PC-3 (cell line): ENCODE results near the gene P3H2. TPM values are rescaled to one million over a fixed set of nuclear protein-coding genes. Genes with fewer than 3 reads are reported as not detected.

ENCODE experiments used
- ATAC-seq: fragments of 200-7000 bp; cut with Tn5 transposase; 2 replicates; pipeline ENCODE4 v1.9.1; 2020; ENCODE audit warnings: mild to moderate bottlenecking, moderate library complexity
- BruUV-seq: library from RNA; stranded (reverse); fragments of 400-500 nt; replicated peaks from 2 replicates; lab custom pipeline; 2021; lab: Mats Ljungman, UMichigan
- CTCF ChIA-PET: fragments of 300-600 bp; sonication (Branson Sonifier 250); formaldehyde crosslinking; loops from one replicate; lab custom pipeline; 2022; ENCODE audit warnings: antibody characterized with exemption; lab: Charles Lee
- POLR2A ChIA-PET: fragments of 300-600 bp; sonication (Branson Sonifier 250); formaldehyde crosslinking; loops from one replicate; lab custom pipeline; 2022; ENCODE audit warnings: antibody characterized with exemption; ENCODE audit not compliant: unreplicated experiment; lab: Charles Lee
- DNase-seq: peaks from one replicate; pipeline ENCODE4 v3.0.0-alpha.2; 2015
- H2AFZ ChIP-seq: fragments of 300-600 bp; sonication (generic); 2 replicates; pipeline ENCODE4 v1.6.0; 2016; ENCODE audit warnings: antibody characterized with exemption, low read length
- H3F3A ChIP-seq: fragments of 300-600 bp; sonication (generic); one replicate; pipeline ENCODE4 v1.6.0; 2017; ENCODE audit warnings: antibody characterized with exemption, low read length, control low read depth, mild to moderate bottlenecking; ENCODE audit not compliant: unreplicated experiment
- H3K27ac ChIP-seq: fragments of 300-600 bp; sonication (generic); 2 replicates; pipeline ENCODE4 v1.5.1; 2016; ENCODE audit warnings: mild to moderate bottlenecking, low read length
- H3K27me3 ChIP-seq: fragments of 300-600 bp; sonication (generic); 2 replicates; pipeline ENCODE4 v1.6.1; 2016; ENCODE audit warnings: low read length, mixed read lengths
- H3K36me3 ChIP-seq: fragments of 300-600 bp; sonication (generic); 2 replicates; pipeline ENCODE4 v1.6.1; 2016; ENCODE audit warnings: low read depth, mixed run types, low read length, mixed read lengths
- H3K4me1 ChIP-seq: fragments of 300-600 bp; sonication (generic); 2 replicates; pipeline ENCODE4 v1.5.1; 2016; ENCODE audit warnings: low read length; ENCODE audit not compliant: insufficient read depth
- H3K4me2 ChIP-seq: fragments of 300-600 bp; sonication (generic); 2 replicates; pipeline ENCODE4 v1.6.0; 2016; ENCODE audit warnings: low read length
- H3K4me3 ChIP-seq: fragments of 300-600 bp; sonication (generic); 2 replicates; pipeline ENCODE4 v1.5.1; 2016; ENCODE audit warnings: mild to moderate bottlenecking, low read length, mixed read lengths
- H3K79me2 ChIP-seq: fragments of 300-600 bp; sonication (generic); 2 replicates; pipeline ENCODE4 v1.6.1; 2017; ENCODE audit warnings: low read length, mixed read lengths
- H3K9ac ChIP-seq: fragments of 300-600 bp; sonication (generic); 2 replicates; pipeline ENCODE4 v1.6.0; 2016; ENCODE audit warnings: mild to moderate bottlenecking, low read length
- H3K9me2 ChIP-seq: fragments of 300-600 bp; sonication (generic); replicated peaks from 2 replicates; pipeline ENCODE4 v1.6.1; 2016; ENCODE audit warnings: mixed run types, low read length, mixed read lengths
- H3K9me3 ChIP-seq: fragments of 300-600 bp; sonication (generic); 2 replicates; pipeline ENCODE4 v1.6.1; 2016; ENCODE audit warnings: low read length, mixed read lengths
- H4K20me1 ChIP-seq: fragments of 300-600 bp; sonication (generic); 2 replicates; pipeline ENCODE4 v1.6.1; 2016; ENCODE audit warnings: low read length, mixed read lengths
- CTCF ChIP-seq: fragments of 300-600 bp; sonication (generic); conservative IDR thresholded peaks from 2 replicates; pipeline ENCODE4 v1.5.1; 2017; ENCODE audit warnings: antibody characterized with exemption, low read depth, mild to moderate bottlenecking, low read length
- EZH2 ChIP-seq: fragments of 300-600 bp; sonication (generic); IDR thresholded peaks from one replicate; pipeline ENCODE4 v1.6.1; 2017; ENCODE audit warnings: antibody characterized with exemption, mild to moderate bottlenecking, low read length; ENCODE audit not compliant: unreplicated experiment
- EZH2phosphoT487 ChIP-seq: fragments of 300-600 bp; sonication (generic); IDR thresholded peaks from 2 replicates; pipeline ENCODE4 v1.6.1; 2018; ENCODE audit warnings: mild to moderate bottlenecking, antibody characterized with exemption, low read length, borderline replicate concordance
- intact Hi-C: fragments of 100-400 bp; cut with micrococcal nuclease; formaldehyde crosslinking; loops from 2 replicates; pipeline ENCODE4 v1.9.0; 2023
- total RNA-seq: library from RNA; depleted of rRNA; stranded (reverse); fragments of >200 nt; gene quantifications from 2 replicates; pipeline ENCODE4 v1.2.3, GENCODE V29; 2014

The P3H2 gene
- total RNA-seq, 1 experiment from 2014 or later, result 4.5 TPM

- no TSS peak for BruUV-seq
- no peak overlapping the region for H3K4me3 ChIP-seq
- H3F3A ChIP-seq, result no peaks in the 10 kb centered on the region
- no peaks in the 10 kb centered on the region for H3K79me2 ChIP-seq
- H2AFZ ChIP-seq, result peak overlapping the region; percentile 40; the same call in 1 of the 2 replicates
- no peaks in the 10 kb centered on the region for H3K9me2 ChIP-seq
- CTCF ChIA-PET, result no interaction called here
- intact Hi-C loops, result no loop called here
- no peaks in the 10 kb centered on the region for H3K36me3 ChIP-seq
- no peak overlapping the region for H3K4me2 ChIP-seq
- no peak for DNase-seq
- H3K27ac ChIP-seq, result no peak overlapping the region
- no peaks in the 10 kb centered on the region for H4K20me1 ChIP-seq
- no peak overlapping the region for H3K9ac ChIP-seq
- no peak for ATAC-seq
- no peak for TF ChIP-seq EZH2phosphoT487
- no peak for TF ChIP-seq CTCF
- no peak for TF ChIP-seq EZH2
- POLR2A ChIA-PET, result interaction anchor here (0.6 to 0.7 kb wide), 3 partner anchors 7 to 236 kb away, joined by 3 to 26 read pairs (median 13); no protein-coding TSS in a partner anchor
- H3K4me1 ChIP-seq, result no peaks in the 10 kb centered on the region
- no peaks in the 10 kb centered on the region for H3K9me3 ChIP-seq
- no peaks in the 10 kb centered on the region for H3K27me3 ChIP-seq
These were observed 11.9 kb downstream of the P3H2 start for GRCh38 chr3:190108804-190109203.

- ChIA-PET POLR2A (no interaction called here), CTCF (no interaction called here)
- no peaks in the 10 kb centered on the region for H3K4me1 ChIP-seq
- H2AFZ ChIP-seq, result no peak overlapping the region
- intact Hi-C loops, result no loop called here
- no peaks in the 10 kb centered on the region for H3K79me2 ChIP-seq
- H3K36me3 ChIP-seq, result no peaks in the 10 kb centered on the region
- no peak overlapping the region for H3K4me2 ChIP-seq
- no TSS peak for BruUV-seq
- no peak for ATAC-seq
- H3K27me3 ChIP-seq, result no peaks in the 10 kb centered on the region
- DNase-seq, result no peak
- H3K9me2 ChIP-seq, result no peaks in the 10 kb centered on the region
- no peak overlapping the region for H3K27ac ChIP-seq
- H4K20me1 ChIP-seq, result no peaks in the 10 kb centered on the region
- no peak overlapping the region for H3K4me3 ChIP-seq
- no peak overlapping the region for H3K9ac ChIP-seq
- TF ChIP-seq CTCF (no peak), EZH2phosphoT487 (no peak), EZH2 (no peak)
- no peaks in the 10 kb centered on the region for H3K9me3 ChIP-seq
- no peaks in the 10 kb centered on the region for H3F3A ChIP-seq
These were observed 14.8 kb downstream of the P3H2 start for GRCh38 chr3:190105876-190106275.

- CTCF ChIA-PET, result interaction anchor here (0.6 kb wide), 1 partner anchor 9 kb away, joined by 5 read pairs; no protein-coding TSS in a partner anchor
- DNase-seq, result no peak
These were observed 19.2 kb downstream of the P3H2 start for GRCh38 chr3:190101320-190102011.

More at GRCh38 chr3:190101320-190102011, 19.2 kb downstream of the P3H2 start:
- no TSS peak for BruUV-seq
- Histone ChIP-seq H3K27me3 (no peaks in the 10 kb centered on the region), H3K4me2 (no peak overlapping the region), H4K20me1 (no peaks in the 10 kb centered on the region), H3K27ac (no peak overlapping the region), H3K9me3 (no peaks in the 10 kb centered on the region), H3F3A (no peaks in the 10 kb centered on the region), H3K36me3 (no peaks in the 10 kb centered on the region), H3K4me3 (no peak overlapping the region), H2AFZ (no peak overlapping the region), H3K4me1 (no peaks in the 10 kb centered on the region; the same call in 1 of the 2 replicates), H3K9ac (no peak overlapping the region), H3K79me2 (no peaks in the 10 kb centered on the region), H3K9me2 (no peaks in the 10 kb centered on the region)
- POLR2A ChIA-PET, result interaction anchor here (0.7 kb wide), 2 partner anchors 8 to 70 kb away, joined by 8 to 26 read pairs; no protein-coding TSS in a partner anchor
- intact Hi-C loops, result no loop called here
- TF ChIP-seq EZH2 (no peak), CTCF (no peak), EZH2phosphoT487 (no peak)
- ATAC-seq, result no peak
